SK-MEL-5 (cell line): Measurements from ENCODE around the gene CDC34. TPM values are rescaled to one million over a fixed set of nuclear protein-coding genes. Genes with fewer than 3 reads are reported as not detected.

Experiments
- DNase-seq: peaks from one replicate; pipeline ENCODE4 v3.0.0-alpha.2; 2016; ENCODE audit warnings: low read depth, low spot score
- in situ Hi-C: cut with HindIII; loops from 2 replicates; pipeline ENCODE4 v1.10.0; 2016; ENCODE audit warnings: low sequenced_read_pairs, high pct_unique_total_duplicates, low pct_unique_long_range_greater_than_20kb
- polyA plus RNA-seq, 2 experiments: library from polyadenylated mRNA; depleted of rRNA; stranded (reverse); fragments of >200 nt; gene quantifications; 2 replicates each; pipeline ENCODE4 v1.2.3, GENCODE V29; 2015
- total RNA-seq: library from RNA; depleted of rRNA; stranded (reverse); fragments of >200 nt; shearing (Covaris generic); gene quantifications from 2 replicates; pipeline ENCODE4 v1.2.3, GENCODE V29; 2014; rRNA removed

The CDC34 gene, protein sequence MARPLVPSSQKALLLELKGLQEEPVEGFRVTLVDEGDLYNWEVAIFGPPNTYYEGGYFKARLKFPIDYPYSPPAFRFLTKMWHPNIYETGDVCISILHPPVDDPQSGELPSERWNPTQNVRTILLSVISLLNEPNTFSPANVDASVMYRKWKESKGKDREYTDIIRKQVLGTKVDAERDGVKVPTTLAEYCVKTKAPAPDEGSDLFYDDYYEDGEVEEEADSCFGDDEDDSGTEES
- 51.0 and 52.7 TPM in 2 replicates for total RNA-seq
- polyA plus RNA-seq (2015; cell fraction: cytosol; rRNA removed): 47.1 and 54.5 TPM in 2 replicates
- 26.9 and 40.9 TPM in 2 replicates for polyA plus RNA-seq (2015; cell fraction: nucleus; rRNA removed)

DNA sequence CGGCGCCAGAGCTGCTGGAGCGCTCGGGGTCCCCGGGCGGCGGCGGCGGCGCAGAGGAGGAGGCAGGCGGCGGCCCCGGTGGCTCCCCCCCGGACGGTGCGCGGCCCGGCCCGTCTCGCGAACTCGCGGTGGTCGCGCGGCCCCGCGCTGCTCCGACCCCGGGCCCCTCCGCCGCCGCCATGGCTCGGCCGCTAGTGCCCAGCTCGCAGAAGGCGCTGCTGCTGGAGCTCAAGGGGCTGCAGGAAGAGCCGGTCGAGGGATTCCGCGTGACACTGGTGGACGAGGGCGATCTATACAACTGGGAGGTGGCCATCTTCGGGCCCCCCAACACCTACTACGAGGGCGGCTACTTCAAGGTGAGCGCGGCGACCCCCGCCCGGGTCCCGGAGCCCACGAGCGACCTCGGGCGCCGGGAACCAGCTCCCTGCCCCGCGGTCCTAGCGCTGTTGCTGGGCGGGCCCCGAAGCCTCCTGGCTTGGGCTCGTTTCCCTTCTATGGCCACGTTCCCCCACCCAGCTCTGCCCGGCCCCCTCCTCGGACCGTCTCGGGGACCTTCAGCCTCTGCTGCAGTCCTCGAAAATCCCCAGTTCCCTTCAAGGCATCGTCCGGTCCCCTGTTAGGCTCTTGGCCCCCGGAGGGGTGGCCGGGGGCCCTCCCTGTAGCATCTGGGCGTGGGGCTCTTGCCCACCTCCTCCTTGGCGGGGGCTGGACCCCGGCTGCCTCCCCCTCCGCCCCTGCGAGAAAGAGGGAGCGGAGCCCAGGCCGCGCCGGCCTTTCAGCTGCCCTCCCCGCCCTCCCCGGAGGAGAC is at the start of gene CDC34:
Gene CDC34, plus strand, starts transcription at position 8 of the 808 bp plus-strand sequence. Its CDS starts 172 bp downstream, at position 180.
- no peak for DNase-seq
- in situ Hi-C loops: no loop called here

DNA sequence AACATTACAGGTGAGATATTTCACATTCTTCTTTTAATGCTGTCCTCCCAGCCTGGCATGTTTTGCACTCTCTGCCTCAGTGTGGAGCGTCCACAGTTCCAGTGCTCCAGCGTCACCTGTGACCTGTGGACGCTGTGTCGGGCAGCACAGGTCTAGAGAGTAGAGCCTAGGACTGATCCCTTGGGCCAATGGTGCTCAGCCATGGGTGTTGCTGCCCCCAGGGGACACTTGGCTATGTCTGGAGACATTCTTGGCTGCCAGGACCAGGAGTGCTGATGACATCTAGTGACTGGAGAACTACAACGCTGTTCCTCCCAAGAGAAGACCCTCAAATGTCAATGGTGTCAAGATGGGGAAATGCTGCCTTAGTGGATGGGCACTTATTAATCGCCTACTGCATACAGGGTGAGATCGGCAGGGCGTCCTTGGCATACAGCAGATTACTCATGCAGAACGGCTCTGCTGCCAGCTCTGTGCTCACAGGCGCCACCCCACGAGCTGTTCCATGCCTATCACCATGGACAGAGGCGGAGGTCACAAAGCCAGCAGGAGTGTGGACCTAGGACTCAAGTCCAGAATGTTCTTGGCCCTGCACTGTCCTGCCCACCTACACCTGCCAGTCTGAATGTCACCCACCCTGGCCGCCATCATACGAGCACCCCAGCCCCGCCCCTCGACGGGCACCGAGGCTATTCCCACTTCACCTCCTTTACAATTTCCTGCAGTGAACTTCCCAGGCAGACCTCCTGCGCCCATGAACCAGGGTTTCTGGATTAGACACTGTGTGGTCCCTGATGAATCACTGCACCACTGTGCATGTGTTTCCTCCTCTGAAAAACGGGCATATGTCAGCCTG is 49.1 kb upstream of the CDC34 start:
- in situ Hi-C loops: no loop called here
- no peak for DNase-seq

DNA sequence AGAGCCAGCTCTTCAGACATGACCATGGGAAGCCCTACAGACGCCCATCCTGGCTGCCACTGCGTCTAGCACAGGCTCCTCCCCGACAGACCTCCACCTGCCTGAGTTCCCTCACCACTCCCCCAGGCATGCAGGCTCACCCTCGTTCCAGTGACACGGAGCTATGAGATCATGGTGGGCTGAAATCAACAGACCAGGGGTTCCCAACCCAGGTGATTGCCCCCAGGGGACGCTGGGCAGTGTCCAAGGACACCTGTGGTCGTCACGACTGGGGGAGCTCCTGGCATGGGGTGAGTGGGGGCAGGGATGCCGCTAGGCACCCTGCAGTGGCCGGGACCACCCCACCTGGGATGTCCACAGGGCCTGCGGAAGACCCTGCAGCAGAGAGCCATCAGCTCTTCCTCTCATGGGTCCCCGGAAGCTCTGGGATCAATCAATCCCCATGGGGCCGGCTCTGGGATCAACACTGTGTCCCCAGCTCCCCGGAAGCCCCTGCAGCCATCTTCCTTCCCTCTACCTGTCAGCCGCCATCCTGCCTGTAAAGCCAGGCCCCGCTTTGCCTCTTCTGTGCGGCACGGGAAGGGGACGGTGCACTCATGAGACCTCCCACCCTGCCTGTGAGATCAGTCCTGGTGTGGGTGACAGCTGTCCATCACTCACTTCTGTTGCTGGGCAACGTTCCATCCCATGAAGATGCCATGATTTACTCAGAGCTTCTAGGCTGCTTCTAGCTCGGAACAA is 48.1 kb upstream of the CDC34 start:
- in situ Hi-C loops: no loop called here
- DNase-seq: no peak

DNA sequence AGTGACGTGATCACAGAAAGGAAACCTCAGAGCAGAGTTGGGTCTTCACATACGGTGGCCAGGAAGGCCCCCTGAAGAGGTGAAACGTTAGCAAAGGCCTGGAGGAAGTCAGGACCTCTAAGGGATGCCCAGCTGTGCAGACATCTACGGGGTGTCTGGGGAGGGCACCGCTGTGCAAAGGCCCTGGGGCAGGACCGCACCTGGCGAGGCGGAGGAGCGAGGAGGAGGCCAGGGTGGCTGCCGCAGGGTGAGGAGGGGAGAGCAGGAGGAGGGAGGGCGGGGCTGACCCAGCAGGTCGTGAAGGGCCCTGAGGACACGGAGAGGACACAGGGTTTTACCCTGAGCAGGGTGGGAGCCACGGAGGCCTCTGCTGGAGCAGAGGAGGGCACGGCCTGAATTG is 47.1 kb upstream of the CDC34 start:
- DNase-seq: no peak
- in situ Hi-C loops: no loop called here

DNA sequence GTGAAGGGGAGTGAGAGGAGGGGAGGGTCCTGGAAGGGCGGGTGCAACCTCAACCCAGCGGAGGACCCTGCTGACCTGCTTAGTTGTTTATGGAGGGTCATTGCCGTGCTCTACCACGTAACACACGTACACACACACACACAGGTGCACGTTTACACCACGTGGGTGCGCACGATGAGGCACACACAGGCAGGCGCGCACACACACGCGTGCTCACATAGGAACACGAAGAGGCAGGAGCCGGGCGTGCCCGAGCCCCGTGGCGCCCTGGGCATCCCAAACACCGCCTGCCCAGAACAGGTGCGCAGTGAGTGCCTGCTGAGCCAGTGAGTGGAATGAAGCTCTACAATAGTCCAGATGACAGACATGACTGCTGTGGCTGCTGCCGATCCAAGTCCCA is 46.5 kb upstream of the CDC34 start:
- in situ Hi-C loops: no loop called here
- DNase-seq: no peak

DNA sequence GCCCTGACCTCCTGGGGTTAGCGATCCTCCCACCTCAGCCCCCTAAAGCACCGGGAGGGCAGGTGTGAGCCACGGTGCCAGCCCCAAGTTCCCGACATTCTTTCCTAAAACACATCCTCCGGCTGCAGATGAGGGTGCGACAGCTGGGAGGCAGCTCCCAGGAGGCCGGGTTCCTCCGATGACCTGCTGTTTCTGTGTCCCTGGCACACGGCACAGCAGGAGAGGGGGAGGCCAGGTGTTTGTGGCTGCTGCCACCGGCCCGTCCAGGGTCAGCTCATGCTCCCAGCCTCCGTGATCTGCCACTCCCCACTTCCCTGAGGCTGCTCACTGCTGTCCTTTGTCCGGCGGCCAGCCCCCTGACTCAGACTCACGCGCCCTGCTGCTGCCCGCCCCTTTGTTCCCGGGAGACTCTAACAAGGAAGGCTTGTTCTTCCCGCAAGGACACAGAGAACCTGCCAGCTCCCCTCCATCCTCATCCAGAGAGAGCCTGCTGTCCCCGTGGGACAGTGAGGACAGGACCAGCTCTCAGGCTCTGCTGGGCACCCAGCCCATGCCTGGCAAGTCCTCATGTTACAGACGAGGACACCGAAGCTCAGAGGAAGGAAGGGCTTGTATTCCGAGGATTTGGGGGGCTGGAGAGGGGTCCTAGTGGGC is 45.9 kb upstream of the CDC34 start:
- DNase-seq: peak; percentile 95
- in situ Hi-C loops: no loop called here

DNA sequence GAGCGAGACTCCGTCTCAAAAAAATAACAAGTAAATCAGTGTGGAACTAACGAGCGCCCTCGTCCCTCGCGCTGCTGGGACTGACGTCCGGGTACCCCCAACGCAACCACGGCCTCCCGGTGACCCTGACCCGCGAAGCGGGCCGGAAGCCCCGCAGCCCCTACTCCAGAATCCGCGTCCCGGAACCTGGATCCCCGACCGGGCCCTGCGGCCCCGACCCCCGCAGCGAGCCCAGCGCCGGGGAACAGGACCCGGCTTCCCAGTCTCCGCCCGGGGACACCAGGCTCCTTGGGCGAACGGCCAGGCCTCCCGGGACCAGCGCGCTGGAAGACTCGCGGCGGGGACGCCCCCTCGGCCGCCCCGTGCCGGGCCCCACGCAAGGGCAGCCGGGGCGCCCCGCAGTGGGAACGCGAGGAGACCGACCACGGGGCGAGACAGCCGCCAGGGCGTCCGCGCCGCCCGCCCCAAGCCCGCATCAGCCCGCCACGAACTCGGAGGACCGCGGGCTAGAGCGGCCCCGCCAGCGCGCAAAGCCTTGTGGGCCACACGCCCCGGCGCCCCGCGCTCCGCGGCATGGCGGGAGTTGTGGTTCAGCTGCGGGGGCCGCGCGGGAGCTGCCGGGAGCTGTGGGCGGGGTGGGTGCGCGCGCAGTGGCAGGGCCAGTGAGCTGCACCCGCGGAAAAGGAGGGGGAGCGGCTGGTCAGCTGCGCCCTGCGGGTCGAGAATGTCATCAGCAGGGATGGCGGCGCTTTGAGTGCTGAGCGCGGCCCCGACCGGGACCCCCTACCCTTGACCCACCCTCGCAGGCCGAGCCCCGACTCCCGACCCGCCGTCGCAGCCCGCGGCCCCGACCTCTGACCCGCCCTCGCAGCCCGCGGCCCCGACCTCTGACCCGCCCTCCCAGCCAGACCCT is 42.8 kb upstream of the CDC34 start:
- in situ Hi-C loops: no loop called here
- peak; percentile 86 for DNase-seq

DNA sequence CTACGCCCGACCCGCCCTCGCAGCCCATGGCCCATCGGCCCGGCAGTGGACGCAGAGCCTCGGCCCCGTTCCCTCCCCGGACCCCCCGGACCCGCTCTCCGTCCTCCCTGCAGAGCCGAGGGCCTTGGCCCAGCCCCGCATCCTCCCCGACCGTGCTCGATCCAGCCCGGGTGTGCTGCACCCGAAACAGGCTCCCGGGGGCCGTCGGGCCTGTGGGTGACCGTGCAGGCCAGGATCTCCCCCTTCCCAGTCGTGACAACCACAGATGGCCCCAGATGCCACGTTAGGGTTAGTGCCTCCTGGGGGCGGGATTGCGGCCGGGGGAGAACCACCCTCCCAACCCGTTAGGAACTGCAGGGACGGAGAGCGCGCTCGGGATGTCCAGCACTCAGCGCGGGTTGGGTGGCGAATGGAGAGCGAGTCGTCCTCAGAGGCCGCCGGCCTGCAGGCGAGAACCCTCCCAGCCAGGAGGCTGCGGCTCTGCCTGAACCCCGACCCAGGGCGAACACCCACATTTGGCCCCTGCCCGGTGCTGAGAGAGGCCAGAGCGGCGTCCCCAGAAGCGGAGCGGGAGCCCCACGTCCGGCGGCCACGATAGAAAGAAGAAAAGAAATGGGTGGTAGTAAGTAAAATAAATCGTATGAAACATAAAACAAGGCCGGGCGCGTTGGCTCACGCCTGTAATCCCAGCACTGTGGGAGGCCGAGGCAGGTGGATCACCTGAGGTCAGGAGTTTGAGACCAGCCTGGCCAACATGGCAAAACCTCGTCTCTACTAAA is 42.0 kb upstream of the CDC34 start:
- DNase-seq: no peak
- in situ Hi-C loops: no loop called here

DNA sequence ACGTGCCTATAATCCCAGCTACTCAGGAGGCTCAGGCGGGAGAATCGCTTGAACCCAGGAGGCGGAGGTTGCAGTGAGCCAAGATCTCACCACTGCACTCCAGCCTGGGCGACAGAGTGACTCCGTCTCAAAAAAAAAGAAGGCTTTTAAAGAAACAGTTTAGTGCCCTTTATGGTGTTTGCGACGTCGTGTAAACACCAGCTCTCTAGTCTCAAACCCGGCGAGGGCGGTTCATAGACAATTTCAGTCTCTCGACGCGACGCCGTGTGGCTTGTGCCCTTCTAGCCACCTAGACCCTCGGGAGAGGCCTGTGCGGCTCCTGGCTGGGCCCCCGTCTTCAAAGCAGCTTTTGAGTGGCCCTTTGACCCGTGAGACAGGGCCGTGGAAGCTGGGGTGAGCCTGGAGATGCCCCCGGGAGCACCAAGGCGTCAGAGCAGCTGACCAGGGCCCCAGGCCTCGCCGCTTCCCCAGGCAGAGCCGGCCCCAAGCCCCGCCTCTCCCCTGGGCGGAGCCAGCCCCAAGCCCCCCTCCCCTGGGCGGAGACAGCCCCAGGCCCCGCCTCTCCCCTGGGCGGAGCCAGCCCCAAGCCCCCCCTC is 40.3 kb upstream of the CDC34 start:
- in situ Hi-C loops: no loop called here
- peak; percentile 11 for DNase-seq

DNA sequence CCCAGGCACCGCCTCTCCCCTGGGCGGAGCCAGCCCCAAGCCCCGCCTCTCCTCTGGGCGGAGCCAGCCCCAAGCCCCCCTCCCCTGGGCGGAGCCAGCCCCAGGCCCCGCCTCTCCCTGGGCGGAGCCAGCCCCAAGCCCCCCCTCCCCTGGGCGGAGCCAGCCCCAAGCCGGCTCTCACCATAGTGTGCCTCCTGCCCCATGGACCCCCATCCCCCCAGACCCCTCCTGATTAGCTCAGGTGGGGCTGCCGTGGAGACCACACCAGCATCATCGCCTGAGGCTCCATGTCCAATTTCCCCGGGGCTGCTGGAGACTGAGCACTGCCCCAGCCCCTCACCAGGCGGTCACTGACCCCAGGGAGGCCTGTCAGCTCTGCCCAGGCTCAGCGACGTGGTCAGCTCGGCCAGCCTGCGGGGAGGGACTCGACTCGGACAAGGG is 39.4 kb upstream of the CDC34 start:
- in situ Hi-C loops: no loop called here
- DNase-seq: no peak

DNA sequence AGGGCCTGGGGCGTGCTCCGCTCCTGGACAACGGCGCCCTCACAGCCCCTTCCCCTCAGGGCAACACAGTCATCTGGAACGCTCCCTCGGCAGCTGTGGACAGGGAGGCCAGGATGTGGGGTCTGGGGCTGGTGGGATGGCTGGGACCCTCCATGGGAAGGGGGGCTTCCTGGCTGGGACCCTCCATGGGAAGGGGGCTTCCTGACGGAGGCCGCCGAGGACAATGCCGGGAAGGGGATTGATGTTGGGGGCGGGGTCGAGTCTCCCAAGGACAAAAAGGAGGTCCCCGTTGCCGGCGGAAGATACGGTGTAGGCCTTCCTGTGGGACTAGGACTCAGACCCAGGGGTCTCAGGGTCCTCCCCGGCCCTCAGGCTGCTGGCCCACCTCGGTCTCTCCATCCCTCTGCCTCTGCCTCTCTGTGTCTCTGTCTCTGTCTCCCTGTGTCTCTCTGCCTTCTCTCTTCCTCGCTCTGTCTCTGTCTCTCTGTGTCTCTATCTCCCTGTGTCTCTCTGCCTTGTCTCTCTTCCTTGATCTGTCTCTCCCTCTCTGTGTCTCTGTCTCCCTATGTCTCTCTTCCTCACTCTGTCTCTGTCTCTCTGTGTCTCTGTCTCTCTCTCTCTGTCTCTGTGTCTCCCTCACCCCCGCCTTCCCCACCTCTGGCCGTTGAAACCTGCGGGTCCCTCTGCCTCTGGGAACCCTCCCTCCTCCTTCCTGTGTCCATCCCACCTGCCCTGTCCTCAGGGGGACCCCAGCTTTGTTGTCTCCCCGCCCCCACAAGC is 38.0 kb upstream of the CDC34 start:
- in situ Hi-C loops: no loop called here
- no peak for DNase-seq

DNA sequence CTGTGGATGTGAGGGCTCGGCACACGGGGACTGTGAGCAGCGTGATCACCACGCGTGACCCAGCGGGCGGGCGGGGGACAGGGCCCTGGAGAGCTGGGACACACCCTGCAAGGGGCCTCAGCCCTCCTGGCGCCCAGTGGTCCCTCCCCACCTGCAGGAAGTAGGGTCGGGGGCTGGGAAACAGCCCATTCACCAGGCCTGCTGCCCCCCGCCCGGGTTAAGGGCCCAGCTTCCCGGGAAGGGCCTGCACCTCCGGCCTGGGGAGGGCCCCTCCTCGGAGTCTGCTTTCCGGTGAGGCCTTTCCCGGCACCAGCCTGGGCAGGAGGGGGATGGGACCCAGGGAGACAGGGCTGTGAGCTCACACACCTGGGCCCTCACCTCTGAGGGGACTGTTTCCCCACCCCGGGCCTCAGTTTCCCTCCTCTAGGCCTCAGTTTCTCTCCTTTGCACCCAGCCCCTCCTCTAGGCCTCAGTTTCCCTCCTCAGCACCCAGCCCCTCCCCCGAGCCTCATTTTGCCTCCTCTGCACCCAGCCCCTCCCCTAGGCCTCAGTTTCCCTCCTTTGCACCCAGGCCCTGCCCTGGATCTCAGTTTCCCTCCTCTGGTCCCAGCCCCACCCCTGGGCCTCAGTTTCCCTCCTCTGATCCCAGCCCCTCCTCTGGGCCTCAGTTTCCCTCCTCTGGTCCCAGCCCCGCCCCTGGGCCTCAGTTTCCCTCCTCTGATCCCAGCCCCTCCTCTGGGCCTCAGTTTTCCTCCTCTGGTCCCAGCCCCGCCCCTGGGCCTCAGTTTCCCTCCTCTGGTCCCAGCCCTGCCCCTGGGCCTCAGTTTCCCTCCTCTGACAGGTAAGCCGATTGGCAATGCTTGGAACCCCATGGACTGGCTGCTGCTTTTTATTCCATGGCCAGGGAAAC is 37.1 kb upstream of the CDC34 start:
- no peak for DNase-seq
- in situ Hi-C loops: no loop called here

DNA sequence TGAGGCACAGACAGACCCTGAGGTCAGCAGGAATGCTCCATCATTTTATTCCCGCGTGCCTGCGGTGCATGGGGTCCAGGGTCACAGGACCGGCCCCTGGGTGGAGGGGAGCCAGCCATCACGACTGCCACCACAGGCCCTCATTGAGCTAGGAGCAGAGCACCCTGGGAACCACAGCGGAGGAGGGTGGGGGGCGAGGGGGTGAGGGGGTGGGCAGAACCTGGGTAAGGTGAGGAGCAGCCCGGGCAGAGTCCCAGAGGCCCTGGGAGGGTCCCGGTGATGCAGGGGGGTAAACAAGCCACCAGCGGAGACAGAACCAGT is 36.5 kb upstream of the CDC34 start:
- no peak for DNase-seq
- in situ Hi-C loops: no loop called here
